OCI-LY3 (cell line): Measurements from ENCODE around the gene DEGS2.
"Not testable (repeated sequence)": the region's sequence is repeated elsewhere in the genome, so short reads cannot be mapped to it uniquely, and the experiment has no call there.

Source experiments
- EZH2phosphoT487 ChIP-seq: fragments of 200-600 bp; shearing (Covaris generic); IDR thresholded peaks from 2 replicates; pipeline ENCODE4 v1.6.1; 2018; ENCODE audit warnings: antibody characterized with exemption, mixed run types, low read depth
- TF ChIP-seq, protein P1 (sequence below): fragments of 200-600, 300-600 bp; sonication (generic); IDR thresholded peaks from 2 replicates; pipeline ENCODE4 v1.5.1; 2014; ENCODE audit warnings: antibody characterized with exemption, low read length, low read depth

GRCh38 chr14:100157548-100158232, 1.8 kb downstream of the DEGS2 start:
- TF ChIP-seq, protein P1, sequence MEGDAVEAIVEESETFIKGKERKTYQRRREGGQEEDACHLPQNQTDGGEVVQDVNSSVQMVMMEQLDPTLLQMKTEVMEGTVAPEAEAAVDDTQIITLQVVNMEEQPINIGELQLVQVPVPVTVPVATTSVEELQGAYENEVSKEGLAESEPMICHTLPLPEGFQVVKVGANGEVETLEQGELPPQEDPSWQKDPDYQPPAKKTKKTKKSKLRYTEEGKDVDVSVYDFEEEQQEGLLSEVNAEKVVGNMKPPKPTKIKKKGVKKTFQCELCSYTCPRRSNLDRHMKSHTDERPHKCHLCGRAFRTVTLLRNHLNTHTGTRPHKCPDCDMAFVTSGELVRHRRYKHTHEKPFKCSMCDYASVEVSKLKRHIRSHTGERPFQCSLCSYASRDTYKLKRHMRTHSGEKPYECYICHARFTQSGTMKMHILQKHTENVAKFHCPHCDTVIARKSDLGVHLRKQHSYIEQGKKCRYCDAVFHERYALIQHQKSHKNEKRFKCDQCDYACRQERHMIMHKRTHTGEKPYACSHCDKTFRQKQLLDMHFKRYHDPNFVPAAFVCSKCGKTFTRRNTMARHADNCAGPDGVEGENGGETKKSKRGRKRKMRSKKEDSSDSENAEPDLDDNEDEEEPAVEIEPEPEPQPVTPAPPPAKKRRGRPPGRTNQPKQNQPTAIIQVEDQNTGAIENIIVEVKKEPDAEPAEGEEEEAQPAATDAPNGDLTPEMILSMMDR = not testable (repeated sequence)
- TF ChIP-seq EZH2phosphoT487 = not testable (repeated sequence)
